Activated naive CD4-positive, alpha-beta T cell (primary cell): ENCODE measurements around the gene SAP30.

Source experiments
- DNase-seq, 4 experiments: peaks; one replicate each; lab custom pipeline; 2025; lab: John Stamatoyannopoulos, UW

Gene SAP30, protein sequence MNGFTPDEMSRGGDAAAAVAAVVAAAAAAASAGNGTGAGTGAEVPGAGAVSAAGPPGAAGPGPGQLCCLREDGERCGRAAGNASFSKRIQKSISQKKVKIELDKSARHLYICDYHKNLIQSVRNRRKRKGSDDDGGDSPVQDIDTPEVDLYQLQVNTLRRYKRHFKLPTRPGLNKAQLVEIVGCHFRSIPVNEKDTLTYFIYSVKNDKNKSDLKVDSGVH

DNA sequence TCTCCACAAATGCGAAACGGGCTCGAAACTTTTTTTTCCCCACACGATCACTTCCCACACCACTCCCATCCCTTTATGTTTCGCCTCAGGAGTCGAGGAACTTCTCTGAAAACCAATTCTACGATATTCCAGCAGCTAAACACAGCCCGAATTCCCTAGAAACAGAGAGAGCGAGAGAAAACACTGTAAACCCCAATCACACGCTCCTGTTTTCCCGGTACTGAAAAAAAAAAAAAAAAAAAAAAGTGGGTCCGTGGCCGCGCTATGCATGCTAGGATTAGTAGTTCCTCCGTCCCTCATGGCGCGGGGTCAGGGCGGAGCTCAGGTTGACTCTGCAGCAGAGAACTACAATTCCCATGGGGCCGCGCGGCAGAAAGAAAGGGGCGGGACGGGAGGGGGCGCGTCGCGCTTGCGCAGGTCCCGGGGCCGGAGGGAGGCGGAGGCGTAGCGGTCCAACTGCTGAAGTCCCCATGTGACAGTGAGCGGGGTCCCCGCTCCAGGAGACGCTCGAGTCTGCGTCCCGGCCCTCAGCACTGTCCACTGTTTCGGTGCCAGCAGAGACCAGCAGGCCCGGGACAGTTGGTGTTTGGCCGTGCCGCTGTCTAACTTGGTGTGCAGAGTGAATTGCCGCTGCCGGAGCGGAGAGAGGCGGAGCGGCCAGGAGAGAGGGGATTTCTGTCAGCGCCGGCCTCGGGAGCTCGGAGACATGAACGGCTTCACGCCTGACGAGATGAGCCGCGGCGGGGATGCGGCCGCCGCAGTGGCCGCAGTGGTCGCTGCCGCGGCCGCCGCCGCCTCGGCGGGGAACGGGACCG, at the start of gene SAP30:
Gene SAP30, plus strand, starts transcription at position 478 of the 815 bp plus-strand sequence. Its CDS starts 229 bp downstream, at position 707.
- peak; percentile 85 to 96 (median 92) for DNase-seq

DNA sequence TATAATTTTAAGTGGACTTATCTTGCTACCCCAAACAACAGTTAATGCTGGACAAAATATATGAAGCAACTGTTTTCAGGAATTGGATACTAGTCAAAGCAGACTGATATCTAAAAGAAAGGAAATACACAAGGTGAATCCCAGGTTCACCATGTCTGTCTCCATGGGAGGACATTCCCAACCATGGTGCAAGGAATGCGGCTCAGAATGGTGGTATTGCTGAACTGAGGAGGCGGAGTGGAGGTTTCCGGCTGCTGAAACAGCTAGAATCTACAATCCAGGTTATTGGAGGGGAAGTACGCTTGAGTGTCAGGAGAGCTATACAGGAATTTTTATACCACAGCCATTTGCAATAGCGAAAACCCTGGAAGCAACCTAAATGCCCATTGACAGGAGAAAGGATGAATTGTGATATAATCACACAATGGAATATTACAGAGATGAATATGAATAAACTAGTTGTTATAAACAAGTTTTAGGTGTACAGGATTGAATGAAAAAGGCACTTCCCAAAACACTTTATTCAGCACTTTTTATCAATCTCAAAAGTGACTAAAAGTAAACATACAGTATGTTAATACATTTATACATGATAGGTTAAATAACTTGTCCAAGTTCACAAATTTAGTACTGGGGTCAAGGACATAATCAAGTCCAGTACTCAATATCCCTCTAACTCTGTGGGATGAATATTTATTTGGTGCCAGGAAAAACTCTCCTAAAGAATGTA, 45.6 kb upstream of the SAP30 start:
- DNase-seq, result no peak

DNA sequence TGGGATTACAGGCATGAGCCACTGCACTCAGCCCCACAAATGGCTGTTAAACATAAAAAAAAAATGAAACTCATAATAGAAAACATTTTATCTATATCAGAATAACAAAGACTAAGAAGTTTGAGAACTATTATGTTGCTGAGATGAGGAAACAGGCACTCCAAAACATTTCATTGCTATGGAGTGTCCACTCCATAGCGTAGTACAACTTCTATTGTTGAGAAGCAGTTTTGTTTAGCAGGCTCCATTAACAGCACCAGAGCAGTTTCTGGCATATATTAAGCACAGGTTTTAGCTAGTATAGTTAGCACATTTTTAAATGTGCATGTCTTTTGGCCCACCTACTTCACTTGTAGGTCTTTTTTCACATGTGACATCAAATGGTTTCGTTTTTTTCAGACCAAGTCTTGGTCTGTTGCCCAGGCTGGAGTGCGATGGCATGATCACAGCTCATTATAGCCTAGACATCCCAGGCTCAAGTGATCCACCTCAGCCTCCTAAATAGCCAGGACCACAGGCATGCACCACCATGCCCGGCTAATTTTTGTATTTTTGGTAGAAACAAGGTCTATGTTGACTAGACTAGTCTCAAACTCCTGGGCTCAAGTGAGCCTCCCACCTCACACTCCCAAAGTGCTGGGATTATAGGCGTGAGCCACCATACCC, 42.4 kb upstream of the SAP30 start:
- DNase-seq, result no peak

DNA sequence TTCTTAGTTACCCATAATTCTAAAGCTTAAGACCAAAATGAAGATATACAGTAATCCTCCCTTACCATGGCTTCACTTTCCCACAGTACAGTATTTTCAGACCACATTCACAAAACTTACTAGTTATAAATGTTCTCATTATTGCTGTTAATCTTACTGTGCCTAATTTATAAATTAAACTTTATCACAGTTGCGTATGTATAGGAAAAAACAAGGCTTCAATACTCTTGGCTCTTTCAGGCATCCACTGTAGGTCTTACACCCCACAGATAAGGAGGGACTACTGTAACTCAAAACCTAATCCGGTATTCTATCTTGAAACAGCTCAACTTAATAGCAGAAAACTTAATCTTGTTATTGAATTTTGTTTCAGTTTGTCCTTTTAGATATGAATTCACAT, 40.2 kb upstream of the SAP30 start:
- DNase-seq, result no peak

DNA sequence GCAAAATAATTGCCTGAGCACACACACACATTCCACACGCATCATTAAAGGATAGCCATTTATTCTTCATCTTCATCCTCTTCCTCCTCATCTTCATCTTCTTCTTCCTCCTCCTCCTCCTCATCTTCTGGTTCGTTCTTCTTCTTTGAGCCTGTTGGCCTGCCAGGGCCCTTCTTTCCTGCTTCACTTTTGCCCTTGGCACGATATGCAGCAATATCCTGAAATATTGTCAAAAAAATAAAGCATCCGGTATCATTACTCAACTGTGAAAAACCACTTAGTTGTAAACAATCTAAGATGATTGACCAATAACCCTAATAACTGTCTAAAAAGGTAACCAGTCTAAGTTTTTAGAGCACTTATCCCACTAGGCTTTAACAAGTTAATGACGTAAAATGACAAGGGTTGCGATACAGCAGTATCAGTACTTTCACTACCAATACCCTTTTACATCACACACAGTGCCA, 38.7 kb upstream of the SAP30 start:
- DNase-seq, result no peak

DNA sequence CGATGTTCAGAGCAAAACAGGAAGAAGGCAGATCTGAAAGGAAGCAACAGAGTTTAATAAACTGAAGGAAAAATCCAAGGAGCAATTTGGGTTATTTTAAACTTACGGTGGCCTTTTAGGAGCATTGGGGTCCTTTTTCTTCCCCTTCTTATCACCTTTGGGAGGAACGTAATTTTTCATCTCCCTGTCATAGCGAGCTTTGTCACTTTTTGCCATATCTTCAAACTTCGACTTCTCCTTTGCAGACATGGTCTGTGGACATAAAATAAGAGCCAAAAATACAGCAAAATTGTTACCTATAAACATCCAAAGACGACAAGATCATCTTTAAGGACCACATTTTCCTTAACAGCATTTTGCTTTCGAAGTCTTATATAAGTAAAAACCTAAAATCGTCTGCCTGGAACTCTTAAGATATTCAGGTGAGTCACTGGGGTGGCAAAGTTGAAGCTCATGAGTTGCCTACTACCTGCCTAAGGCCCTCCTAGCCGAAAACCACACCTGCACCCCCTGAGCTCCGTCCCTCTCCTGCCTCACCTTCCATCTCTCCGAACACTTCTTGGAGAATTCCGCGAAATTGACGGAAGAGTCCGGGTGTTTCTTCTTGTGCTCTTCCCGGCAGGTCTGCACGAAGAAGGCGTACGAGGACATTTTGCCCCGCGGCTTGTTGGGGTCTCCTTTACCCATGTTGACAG, 37.6 kb upstream of the SAP30 start:
- DNase-seq, result peak in 1 of 4 experiments; percentile 30

DNA sequence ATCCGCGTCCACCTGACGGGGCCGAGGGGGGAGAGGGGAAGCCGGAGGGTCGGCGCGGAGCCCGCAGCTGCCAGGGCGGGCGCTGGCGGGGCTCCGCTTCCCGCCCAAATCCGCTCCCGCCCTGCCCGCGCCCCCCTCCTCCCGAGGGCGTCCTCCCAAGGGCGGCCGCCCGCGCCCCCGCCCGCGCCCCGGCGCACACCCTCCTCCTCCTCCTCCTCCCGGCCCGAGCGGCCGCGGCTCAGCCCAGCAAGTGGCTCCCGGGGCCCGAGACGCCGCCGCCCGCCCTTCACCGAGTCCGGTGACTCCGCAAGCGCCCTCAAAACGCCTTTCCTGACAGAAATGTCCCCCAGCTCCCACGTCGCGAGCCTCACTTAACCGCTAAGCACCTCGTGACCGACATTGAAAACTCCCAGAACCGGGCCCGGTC, 37.1 kb upstream of the SAP30 start:
- DNase-seq, result peak in 3 of 4 experiments; percentile 20 to 50 (median 34)

DNA sequence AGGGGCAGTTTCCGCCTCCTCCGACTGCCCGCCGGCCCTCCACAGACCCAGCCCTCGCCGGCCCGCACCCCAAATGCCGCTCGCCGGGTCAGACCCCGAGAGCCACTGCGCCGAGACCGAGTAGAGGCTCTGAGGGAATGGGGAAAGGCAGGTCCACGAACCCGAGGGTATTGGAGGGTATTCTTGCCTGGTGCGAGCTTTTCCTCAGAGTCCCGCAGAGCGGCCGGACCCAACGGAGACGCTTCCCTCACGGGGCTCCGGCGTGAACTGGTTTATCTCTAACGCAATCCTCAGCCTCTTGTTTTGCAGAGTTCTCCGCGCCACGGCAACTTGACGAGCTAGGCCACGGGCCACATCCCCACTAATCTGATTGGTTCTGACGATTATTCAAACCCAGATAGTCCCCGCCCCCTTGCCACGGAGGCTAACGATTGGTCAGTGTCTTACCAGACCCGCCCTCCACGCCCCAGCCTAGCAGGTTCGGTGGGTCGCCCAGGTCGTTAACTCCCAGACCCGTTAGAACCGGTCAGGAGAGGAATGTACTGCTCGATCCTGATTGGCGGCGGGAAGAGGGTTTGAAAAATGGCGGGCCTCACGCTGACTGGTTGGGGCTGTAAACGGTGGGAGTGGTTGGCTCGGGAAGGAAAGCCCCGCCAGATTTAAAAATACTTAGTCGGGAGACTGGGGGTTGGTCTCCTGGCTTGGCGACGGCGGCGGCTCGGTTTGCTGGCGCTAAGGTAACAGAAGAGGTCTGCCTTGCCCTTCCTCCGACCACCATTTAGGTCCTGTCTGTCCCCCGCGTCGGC, 36.5 kb upstream of the SAP30 start, which contains the start of gene HMGB2:
Gene HMGB2, minus strand, starts transcription at position 274 of the 806 bp plus-strand sequence. CDS start 709 bp downstream, outside the sequence.
- DNase-seq, result peak; percentile 97 to 99 (median 98)

DNA sequence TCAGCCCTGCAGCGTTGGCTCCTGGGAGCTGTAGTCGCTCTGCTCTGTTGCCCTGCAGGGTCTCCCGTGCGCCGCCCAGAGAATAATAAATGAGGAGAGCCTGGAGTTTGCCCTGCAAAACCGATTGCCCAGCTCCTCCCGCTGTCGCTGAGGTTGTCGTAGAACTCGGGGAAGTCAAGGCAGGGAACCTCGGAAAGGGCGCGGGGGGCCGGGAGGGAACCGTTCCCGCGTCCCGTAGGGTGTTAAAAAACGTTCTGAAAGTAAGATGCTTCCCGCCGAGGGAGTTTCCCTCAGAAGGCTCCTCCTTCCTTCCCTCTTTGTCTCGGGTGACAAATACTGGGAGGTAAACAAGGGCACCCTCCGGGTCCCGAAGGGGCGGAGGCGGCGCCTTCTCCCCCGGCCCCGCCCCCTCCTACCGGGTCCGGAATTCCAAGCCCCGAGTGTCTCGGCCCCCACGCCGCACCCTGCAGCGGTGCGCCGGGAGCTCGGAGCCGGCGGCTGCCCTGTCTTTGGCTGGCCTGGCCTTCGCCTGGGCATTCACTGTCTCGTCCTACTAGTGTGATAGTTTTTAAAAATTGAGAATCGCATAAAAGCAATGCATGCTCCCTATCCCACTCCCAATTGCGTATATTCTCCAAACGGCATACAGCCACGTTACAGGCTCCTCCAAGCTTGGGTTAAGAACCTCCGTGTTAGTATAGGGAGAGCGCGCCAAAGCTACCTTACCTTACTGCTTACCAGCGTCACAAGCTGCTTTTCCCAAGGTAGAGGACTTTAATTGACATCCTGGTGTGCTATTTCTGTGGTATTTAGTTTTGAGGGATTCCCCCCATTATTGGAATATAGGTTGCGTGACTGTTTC, 35.6 kb upstream of the SAP30 start:
- DNase-seq, result no peak

DNA sequence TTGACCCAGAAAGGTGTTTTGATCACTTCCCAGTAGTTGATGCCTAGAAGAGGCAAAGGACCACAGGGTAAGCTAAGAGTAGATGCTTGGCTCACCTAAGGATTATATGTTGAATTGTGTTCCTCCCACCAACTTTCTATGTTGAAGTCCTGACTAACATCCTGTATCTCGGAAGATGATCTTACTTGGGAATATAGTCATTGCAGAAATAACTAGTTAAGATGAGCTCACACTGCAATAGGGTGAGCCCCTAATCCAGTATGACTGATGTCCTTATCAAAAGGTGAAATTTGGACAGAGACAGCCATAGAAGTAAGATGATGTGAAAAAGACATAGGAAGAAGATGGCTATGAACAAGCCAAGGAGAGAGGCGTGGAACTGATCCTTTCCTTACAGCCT, 33.3 kb upstream of the SAP30 start:
- DNase-seq, result no peak

DNA sequence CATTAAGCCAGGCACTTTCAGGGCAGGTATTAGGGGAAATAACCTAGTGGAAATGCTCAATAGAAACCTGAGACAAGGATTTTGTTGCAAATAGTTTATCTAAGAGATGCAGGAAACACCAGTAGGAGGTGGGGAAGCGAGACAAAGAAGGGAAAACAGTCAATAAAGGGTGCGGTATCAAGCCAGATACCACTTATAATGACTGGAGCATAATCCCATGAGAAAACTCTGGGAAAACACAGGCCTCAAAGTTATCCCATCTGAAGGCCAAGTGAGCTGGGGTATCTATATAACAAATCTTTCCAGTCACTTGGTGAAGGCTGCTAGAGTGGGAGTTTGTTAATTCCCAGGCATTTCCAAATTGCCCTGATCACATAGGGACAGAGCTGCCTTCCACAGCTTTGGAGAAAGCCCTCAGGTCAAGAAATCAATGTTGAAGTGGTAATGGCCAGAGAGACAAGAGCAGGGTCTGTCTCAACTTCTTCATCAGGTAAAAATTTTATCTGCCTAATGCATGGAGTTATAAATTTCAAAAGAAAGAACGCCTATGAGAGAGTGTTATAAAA, 26.8 kb upstream of the SAP30 start:
- DNase-seq, result no peak

DNA sequence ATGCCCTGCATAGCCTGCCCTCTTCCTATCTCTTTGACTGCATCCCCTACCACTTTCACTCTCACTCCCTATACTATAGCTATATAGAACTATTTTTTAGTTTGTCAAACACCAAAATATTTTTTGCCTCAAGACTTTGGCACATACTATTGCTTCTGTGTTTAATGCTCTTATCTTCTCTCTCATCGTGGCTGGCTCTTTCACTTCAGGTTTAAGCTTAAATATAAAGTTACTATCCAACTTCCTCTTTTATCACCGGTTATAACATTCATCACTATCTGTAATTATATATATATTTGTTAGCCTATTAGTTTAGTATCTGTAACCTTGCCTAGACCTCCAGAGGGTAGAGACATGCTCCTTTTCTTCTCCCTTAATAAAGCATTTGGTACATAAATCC, 25.1 kb upstream of the SAP30 start:
- no peak for DNase-seq

DNA sequence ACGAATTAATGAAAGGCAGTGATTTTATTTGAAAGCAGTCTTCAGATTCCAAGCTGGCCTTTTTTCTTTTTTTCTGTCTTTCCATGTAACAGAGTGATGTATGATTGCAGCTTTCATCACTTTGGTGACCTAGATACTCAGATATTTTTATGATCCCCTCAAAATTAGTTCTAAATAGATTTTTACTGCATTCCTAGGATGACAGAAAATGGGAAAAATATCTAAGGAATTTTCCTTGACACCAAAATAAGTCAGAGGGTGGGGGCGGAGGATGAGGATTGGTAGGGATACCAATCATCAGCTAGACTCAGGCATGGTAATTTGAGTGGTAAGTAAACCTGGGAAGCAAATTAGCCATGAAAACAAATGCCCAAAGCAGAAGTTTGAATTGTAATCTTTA, 24.7 kb upstream of the SAP30 start:
- no peak for DNase-seq

DNA sequence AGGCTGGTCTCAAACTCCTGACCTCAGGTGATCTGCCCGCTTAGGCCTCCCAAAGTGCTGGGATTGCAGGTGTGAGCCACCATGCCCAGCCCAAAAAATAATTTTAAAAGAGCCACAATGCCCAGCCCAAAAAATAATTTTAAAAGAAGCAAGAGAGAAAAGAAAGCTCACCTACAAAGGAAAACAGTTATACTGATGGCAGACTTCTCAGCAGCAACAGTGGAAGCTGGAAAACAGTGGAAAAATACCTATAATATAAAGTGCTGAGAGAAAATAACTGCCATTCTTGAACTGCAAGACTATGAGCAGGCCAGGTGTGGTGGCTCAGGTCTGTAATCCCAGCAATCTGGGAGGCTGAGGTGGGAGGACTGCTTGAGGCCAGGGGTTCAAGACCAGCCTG, 23.3 kb upstream of the SAP30 start:
- no peak for DNase-seq

DNA sequence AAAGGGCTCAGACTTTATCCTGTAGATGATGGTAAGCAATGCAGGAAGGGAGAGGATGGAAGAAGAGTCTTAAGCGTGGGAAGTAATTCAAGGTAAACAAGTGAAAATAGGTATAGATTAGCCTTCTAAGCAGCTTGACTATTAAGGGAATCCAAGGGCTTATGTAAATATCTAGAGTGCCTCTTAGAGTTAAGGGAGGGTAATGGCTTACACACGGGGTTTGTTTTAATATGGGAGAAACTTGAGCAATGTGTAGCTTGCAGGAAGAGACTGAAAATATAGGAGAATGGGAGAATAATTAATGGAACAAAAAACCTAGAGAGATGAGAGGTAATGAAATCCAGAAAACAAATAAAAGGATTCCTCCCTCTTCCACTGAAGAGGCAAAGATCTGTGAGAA, 12.8 kb upstream of the SAP30 start:
- DNase-seq, result no peak

DNA sequence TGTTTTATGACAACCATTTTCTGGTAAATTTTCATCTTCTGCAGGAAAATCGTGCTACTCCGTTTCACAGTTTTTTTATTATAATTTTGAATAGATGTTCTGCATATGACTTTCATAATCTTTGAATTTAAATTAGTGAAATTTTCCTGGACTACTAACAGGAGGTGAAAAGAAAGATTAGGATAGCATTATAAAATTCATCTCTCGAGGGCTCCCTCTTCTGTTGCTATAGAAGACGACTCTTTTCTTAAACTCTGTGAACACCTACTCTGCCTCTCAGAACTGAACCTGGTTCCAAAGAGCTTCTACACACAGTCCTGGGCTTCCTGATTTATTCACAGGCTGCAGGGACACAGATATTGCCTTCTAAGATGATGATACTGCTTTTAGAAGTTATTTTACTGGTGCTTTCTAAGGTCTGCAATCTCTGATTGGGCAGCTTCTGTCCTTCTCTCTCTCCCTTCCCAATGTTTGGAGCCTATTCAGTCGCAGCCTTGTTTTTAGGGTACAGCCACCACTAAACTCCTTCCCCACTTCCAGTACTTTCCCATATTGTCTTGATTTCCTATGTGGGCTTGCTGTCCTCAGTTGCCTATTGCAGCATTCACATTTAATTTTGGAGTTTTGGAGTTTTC, 10.1 kb upstream of the SAP30 start:
- DNase-seq, result no peak

DNA sequence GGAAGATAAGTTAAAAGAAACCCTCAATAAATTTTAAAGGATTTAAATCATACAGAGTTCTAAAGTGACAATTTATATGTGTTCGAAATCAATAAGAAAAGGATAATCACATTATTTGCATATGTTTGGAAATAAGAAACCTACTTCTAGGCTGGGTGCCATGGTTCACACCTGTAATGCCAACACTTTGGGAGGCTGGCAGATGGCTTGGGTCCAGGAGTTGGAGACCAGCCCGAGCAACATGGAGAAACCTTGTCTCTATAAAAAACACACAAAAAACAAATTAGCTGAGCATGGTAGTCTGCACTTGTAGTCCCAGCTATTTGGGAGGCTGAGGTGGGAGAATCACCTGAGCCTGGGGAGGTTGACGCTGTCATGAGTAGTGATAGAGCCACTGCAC, 8.1 kb upstream of the SAP30 start:
- DNase-seq, result no peak

DNA sequence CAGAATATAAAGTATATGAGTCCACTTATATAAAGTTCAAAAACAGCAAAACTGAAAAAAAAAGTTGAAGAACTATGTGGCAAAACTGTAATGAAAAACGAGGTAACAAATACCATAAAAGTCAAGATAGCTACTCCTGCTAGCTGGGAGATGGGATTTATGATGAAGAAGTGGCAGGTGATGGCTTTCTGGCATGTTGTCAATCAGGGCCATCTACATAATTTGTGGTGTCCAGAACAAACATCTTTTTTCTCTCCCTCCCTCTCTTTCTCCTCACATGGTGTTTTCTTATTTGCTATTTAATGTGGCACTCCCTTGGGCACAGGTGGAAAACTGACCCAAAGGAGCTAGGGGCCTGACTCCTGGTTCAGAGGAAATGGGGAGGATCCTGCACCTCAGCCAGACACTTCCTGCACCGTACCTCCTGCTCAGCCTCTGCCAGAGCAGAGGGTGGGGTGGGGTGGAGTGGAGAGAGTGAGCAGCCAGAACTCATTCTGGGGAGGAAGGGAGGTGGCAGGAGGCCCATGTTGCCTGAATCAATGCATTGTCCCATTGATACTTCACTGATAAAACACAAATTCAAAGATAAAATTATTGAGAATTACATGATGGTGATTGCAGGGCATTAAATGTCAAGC, 5.3 kb upstream of the SAP30 start:
- no peak for DNase-seq
